ENCODE data around the gene WDR45B. TPM values are rescaled to one million over a fixed set of nuclear protein-coding genes. Genes with fewer than 3 reads are reported as not detected.
A peak's percentile ranks its signal among the peaks of the same experiment; 100 is the strongest.

The WDR45B gene
- total and polyA plus RNA-seq, 5 experiments from 2014 or later, result 22.5 to 75.0 (median 32.6) TPM

DNA sequence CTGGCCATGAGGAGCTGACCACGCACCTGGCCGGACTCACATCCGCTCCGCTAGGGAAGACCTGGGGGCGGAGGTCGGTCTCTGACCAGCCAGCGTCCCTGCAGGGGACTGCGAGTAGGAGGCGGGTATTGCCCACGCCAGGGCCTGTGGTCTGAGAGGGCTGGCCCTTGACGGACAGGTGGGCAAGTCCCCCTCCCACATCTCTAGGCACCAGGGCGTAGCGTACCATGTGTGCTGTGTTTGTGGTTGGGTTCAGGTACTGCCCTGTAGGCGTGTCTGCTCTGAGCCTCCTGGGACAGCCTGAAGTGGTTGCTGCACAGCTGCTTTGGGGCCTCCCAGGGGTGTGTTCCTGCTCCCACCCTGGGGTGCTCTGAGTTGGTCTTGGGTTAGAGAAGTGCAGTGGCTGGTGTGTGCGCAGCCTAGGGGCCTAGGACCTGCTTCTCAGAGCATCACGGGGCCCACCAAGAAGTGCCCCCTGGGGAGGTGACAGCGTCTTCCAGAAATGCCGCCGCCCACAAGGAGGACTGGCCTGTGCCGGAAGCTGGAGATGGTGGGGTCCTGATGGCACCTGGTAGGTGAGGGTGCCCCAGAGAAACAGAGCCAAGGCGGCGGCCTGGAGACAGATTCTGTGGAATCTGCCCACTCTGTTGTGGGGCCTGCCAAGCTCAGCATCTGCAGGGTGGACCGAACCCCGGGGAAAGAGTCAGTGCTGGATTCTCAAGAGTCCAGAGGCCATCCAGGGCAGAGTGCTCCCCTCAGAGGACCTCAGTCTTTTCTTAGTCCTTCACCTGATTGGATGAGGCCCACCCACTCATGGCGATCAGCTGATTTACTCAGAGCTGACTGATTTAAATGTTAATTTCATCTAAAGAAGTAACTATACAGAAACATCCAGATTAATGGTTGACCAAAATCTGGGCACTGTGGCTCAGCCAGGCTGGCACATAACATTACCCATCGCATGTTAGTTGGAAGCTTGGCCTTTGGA is 48.3 kb downstream of the WDR45B start:
- ATAC-seq, result no peak
- Mint-ChIP-seq H3K27ac (no peak overlapping the region), H3K4me1 (peaks cover 8 to 25% (median 12%) of the 10 kb centered on the region in 4 donors), H3K36me3 (peaks cover 0 to 44% (median 15%) of the 10 kb centered on the region in 3 donors), H3K27me3 (no peaks in the 10 kb centered on the region), H3K9me3 (no peaks in the 10 kb centered on the region), H3K4me3 (no peak overlapping the region)
- DNase-seq, result peak in 1 of 10 donors; percentile 24
- POLR2A ChIA-PET, result no interaction called here

DNA sequence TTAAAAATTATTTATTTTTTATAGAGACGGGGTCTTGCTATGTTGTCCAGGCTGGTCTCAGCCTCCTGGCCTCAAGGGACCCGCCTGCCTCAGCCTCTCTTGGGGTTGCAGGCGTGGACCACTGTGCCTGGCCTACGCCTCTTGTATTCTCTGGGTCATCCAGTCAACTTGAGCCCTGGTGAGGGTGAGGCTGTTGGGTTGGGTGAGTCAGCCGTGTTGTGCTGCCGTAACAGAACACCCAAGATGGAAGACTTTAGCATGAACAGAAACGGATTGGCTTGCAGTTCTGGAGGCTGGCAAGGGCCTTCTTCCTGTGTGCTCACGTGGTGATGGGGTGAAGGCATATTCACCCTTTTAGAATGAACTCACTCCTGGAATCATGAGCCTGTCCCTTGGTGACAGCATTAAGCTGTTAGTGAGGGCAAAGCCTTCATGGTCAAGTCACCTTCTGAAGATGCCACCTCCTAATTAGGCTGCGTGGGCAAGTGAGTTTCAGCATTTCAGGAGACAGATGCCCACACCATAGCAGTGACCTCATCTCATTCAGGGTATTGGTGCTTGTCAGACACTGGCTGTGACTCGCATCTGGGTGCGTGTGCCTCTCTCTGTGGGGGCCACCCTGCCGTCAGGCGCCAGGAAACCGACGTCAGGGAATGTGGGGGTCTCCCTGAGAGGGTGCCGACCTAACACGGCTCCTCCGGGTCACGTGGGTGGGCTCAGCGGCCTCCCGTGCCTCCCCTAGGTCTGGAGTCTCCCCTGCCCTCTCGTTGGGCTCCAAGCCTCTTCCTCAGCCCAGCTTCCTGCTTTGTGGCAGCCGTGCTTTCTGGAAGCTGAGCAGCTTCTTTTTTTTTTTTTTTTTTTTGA is 49.8 kb downstream of the WDR45B start:
- Mint-ChIP-seq H3K4me1 (peaks cover 11 to 29% (median 21%) of the 10 kb centered on the region in 4 donors), H3K36me3 (peaks cover 0 to 30% (median 10%) of the 10 kb centered on the region in 3 donors), H3K27ac (peak overlapping the region in 2 of 10 donors; percentile 9 to 48), H3K9me3 (no peaks in the 10 kb centered on the region), H3K27me3 (no peaks in the 10 kb centered on the region), H3K4me3 (no peak overlapping the region)
- ATAC-seq (no peak), DNase-seq (peak in 1 of 10 donors; percentile 37)
- POLR2A ChIA-PET, result no interaction called here

DNA sequence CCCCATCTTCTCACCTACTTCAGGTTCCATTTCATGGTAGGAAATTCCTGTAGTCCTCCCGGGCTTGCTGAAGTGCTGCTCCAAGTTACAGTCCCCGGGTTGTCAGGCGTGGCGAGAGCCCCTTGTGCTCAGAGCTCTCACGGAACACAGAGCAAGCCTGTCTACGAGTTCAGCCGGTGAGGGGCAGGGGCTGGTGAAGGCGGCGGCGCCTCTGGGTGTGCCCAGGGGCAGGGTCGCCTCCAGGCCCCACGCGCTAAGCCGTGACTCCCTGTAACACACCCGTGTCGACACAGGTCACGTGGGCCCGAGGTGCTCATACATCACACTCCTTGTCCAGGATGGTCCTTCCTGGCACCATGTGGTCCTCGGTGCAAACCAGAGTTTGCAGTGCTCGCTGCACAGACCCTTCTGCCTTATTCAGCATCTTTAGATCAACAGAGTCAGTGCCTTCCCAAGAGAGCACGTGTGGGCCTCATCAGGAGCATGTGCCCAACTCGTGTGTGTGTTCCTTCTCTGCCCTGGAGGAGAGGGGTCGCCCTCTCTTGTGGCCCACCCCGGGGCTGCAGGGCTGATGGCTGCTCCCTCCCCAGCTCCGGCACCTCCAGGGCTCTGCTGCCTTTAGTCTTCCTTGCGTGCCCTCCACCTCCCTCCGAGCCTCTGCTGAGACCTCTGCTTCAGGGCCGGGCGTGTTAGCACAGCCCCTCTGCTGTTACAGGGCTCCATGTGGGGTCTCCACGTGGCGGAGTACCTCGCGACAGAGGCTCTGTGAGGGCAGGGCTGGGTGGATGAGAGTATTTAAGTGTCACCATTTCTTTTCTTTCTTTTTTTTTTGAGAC is 51.2 kb downstream of the WDR45B start:
- H3K4me3 Mint-ChIP-seq, result no peak overlapping the region
- no peaks in the 10 kb centered on the region for H3K9me3 Mint-ChIP-seq
- H3K4me1 Mint-ChIP-seq, result peaks cover 16 to 35% (median 32%) of the 10 kb centered on the region in 4 donors
- ATAC-seq, result no peak
- H3K36me3 Mint-ChIP-seq, result peaks cover 0 to 19% (median 4%) of the 10 kb centered on the region in 3 donors
- H3K27me3 Mint-ChIP-seq, result no peaks in the 10 kb centered on the region
- peak overlapping the region in 2 of 10 donors; percentile 44 to 63 for H3K27ac Mint-ChIP-seq
- DNase-seq, result no peak
- POLR2A ChIA-PET, result interaction anchor here (0.6 kb wide), 1 partner anchor 592 kb away, joined by 3 read pairs; no protein-coding TSS in a partner anchor

DNA sequence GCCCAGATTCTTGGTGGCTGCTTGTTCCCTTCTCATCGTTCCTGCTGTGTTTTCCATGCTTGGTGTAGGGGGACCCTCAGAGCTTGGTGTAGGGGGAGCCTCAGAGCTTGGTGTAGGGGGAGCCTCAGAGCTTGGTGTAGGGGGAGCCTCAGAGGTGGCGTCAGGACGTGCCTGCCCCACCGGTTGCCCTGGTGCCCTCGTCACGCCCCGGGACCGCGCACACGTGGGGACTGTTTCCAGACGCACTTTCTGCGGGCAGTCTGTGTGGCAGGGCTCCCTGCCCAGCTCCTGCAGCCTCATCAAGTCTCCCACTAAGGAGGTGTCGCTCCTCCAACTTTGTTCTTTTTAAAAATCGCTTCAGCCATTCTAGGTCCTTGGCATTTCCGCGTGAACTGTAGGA is 51.9 kb downstream of the WDR45B start:
- Mint-ChIP-seq H3K27ac (peak overlapping the region in 2 of 10 donors; percentile 63 to 67), H3K36me3 (peaks cover 0 to 12% (median 0%) of the 10 kb centered on the region in 3 donors)

DNA sequence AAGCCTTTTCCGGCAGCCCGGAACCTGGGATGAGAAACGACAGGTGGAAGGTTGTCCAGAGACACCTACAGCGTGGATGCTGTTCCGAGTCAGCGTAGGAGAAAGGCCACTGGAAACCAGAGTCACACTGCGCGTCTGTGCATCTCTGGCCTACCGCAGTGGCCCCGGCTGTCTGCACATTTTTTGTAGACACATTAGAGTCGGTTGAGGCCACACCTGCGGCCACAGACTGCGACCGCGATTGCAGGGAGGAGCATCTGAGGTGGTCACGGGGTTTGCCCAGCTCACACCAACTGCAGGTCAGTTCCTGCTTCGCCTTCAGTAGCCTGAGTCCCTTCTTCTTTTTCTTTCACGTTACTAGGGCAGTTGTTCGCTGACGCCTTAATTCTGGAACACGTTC is 52.4 kb downstream of the WDR45B start:
- H3K4me3 Mint-ChIP-seq, result no peak overlapping the region
- peak in 1 of 10 donors; percentile 55 for DNase-seq
- POLR2A ChIA-PET, result interaction anchor here (0.6 kb wide), 1 partner anchor 194 kb away, joined by 4 read pairs; no protein-coding TSS in a partner anchor
- H3K27me3 Mint-ChIP-seq, result no peaks in the 10 kb centered on the region
- ATAC-seq, result no peak
- H3K4me1 Mint-ChIP-seq, result peaks cover 19 to 41% (median 39%) of the 10 kb centered on the region in 4 donors
- no peaks in the 10 kb centered on the region for H3K9me3 Mint-ChIP-seq
- H3K36me3 Mint-ChIP-seq, result peaks cover 0 to 8% (median 0%) of the 10 kb centered on the region in 3 donors
- H3K27ac Mint-ChIP-seq, result peak overlapping the region in 1 of 10 donors; percentile 43

More for the DNA sequence above, 51.9 kb downstream of the WDR45B start:
- POLR2A ChIA-PET, result no interaction called here
- H3K27me3 Mint-ChIP-seq, result no peaks in the 10 kb centered on the region
- H3K4me1 Mint-ChIP-seq, result peaks cover 19 to 41% (median 38%) of the 10 kb centered on the region in 4 donors
- DNase-seq (no peak), ATAC-seq (no peak)
- H3K4me3 Mint-ChIP-seq, result peak overlapping the region in 2 of 10 donors; percentile 8 to 24
- no peaks in the 10 kb centered on the region for H3K9me3 Mint-ChIP-seq

DNA sequence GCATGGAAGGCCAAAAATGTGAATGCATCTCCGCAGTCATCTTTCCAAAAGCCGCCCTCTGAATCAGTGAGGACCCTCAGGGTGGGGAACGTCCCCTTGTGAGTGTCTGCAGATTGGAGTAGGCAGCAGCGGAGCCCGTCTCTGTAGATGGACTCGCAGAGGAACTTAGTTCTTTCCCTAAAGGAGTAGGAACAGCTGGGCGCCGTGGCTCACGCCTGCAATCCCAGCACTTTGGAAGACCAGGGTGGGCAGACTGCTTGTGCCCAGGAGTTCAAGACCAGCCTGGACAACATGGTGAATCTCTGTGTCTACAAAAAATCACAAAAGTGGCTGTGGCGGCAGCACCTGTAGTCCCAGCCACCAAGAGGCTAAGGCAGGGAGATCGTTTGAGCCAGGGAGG is 53.7 kb downstream of the WDR45B start:
- peaks cover 19 to 41% (median 39%) of the 10 kb centered on the region in 4 donors for H3K4me1 Mint-ChIP-seq
- H3K9me3 Mint-ChIP-seq, result no peaks in the 10 kb centered on the region
- peak overlapping the region in 9 of 10 donors; percentile 73 to 97 (median 87) for H3K27ac Mint-ChIP-seq
- peaks cover 0 to 4% (median 0%) of the 10 kb centered on the region in 3 donors for H3K36me3 Mint-ChIP-seq
- H3K4me3 Mint-ChIP-seq, result peak overlapping the region; percentile 43 to 86 (median 66)
- ATAC-seq (no peak), DNase-seq (no peak)
- POLR2A ChIA-PET, result interaction anchor here (0.7 kb wide), 1 partner anchor 515 kb away, joined by 8 read pairs; no protein-coding TSS in a partner anchor
- no peaks in the 10 kb centered on the region for H3K27me3 Mint-ChIP-seq

DNA sequence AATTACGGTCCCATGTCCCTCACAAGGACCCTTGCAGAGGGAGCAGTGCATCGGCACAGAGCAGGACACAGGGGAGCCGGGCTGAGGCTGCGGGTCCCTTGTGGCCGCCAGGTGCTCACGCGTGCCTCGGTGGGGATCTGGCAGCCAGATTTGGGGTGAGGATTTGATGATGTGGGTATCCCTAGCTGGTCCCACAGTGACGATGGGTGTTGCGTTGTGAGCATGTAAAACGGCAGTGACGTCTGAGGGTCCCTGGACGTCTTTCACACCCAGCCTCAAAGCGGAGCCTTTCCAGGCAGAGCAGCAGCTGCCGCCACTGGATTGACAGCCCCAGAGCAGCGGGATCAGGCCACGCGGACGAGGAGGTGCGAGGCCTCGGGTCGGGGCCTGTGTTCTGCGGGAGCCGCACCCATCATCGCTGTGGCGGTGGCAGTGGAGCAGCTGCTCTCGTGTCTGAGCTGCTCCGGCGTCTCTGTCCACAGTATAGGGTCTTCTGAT is 54.6 kb downstream of the WDR45B start:
- H3K27me3 Mint-ChIP-seq, result no peaks in the 10 kb centered on the region
- H3K36me3 Mint-ChIP-seq, result no peaks in the 10 kb centered on the region
- POLR2A ChIA-PET, result interaction anchor here (0.6 to 1.3 kb wide), 3 partner anchors 74 to 514 kb away, joined by 3 to 8 read pairs (median 4); partner anchors contain the start of gene FOXK2
- H3K27ac Mint-ChIP-seq, result peak overlapping the region; percentile 66 to 97 (median 92)
- peak in 5 of 10 donors; percentile 12 to 37 (median 16) for DNase-seq
- H3K4me1 Mint-ChIP-seq, result peaks cover 19 to 41% (median 39%) of the 10 kb centered on the region in 4 donors
- H3K9me3 Mint-ChIP-seq, result no peaks in the 10 kb centered on the region
- ATAC-seq, result peak; percentile 29 to 33
- H3K4me3 Mint-ChIP-seq, result peak overlapping the region; percentile 44 to 86 (median 79)

DNA sequence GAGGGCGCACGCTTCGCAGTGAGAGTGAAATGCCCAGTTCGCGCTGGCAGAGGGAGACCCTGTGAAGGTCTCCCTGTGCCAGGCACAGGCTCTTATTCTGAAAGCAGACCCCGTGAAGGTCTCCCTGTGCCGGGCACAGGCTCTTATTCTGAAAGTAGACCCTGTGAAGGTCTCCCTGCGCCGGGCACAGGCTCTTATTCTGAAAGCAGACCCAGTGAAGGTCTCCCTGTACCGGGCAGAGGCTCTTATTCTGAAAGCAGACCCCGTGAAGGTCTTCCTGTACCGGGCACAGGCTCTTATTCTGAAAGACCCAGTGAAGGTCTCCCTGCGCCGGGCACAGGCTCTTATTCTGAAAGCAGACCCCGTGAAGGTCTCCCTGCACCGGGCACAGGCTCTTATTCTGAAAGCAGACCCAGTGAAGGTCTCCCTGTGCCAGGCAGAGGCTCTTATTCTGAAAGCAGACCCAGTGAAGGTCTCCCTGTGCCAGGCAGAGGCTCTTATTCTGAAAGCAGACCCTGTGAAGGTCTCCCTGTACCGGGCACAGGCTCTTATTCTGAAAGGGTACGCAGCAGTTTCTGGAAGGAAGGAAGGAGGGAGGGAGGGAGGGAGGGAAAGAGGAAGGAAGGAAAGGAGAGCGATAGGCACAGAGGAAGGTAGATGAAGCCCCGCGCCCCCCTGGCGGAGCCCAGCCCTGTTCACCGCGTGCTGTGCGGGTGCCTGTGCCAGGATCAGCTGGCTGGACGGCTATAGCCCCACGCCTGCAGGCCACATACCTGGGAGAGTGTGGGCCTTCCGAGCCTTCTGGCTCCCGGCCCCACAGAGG is 55.3 kb downstream of the WDR45B start:
- POLR2A ChIA-PET, result interaction anchor here (0.6 to 1.3 kb wide), 4 partner anchors 24 to 135 kb away, joined by 3 to 4 read pairs (median 3); partner anchors contain the start of gene FOXK2
- peak overlapping the region; percentile 85 to 97 (median 92) for H3K27ac Mint-ChIP-seq
- DNase-seq (peak in 9 of 10 donors; percentile 53 to 87 (median 73)), ATAC-seq (peak; percentile 43 to 56)
- peak overlapping the region; percentile 44 to 86 (median 79) for H3K4me3 Mint-ChIP-seq
- H3K27me3 Mint-ChIP-seq, result no peaks in the 10 kb centered on the region
- peaks cover 0 to 5% (median 0%) of the 10 kb centered on the region in 3 donors for H3K36me3 Mint-ChIP-seq
- peaks cover 19 to 41% (median 39%) of the 10 kb centered on the region in 4 donors for H3K4me1 Mint-ChIP-seq
- H3K9me3 Mint-ChIP-seq, result no peaks in the 10 kb centered on the region

DNA sequence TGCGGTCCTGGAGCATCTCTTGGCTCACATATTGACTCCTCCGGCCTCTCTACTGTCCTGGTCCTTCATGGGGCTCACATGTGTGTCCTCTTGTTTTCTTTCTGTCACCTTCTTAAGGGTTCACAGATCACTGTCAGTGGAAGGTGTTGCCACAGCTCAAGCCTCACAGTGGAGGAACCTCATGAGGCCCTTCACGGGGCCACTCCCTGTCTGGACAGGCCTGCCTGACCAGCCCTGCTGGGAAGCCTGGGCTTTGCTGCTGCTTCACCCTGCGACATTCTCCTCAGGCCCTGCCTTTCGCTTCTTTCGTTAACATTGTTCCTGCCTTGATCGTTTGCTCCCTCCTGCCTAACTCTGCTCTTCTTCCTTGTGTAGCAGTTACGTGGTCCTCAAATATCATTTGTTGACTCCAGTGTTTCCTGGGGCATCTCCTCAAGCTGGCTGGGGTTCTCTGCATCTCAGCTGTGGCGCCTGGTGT is 55.9 kb downstream of the WDR45B start:
- POLR2A ChIA-PET, result interaction anchor here (0.6 to 1.0 kb wide), 2 partner anchors 25 to 33 kb away, joined by 3 read pairs; no protein-coding TSS in a partner anchor
- no peaks in the 10 kb centered on the region for H3K9me3 Mint-ChIP-seq
- H3K36me3 Mint-ChIP-seq, result peaks cover 0 to 11% (median under 1%) of the 10 kb centered on the region in 3 donors
- peak in 1 of 2 donors; percentile 23 for ATAC-seq
- peak overlapping the region; percentile 85 to 97 (median 92) for H3K27ac Mint-ChIP-seq
- DNase-seq, result peak in 2 of 10 donors; percentile 7
- H3K27me3 Mint-ChIP-seq, result no peaks in the 10 kb centered on the region
- peak overlapping the region; percentile 44 to 86 (median 79) for H3K4me3 Mint-ChIP-seq
- H3K4me1 Mint-ChIP-seq, result peaks cover 19 to 41% (median 39%) of the 10 kb centered on the region in 4 donors

DNA sequence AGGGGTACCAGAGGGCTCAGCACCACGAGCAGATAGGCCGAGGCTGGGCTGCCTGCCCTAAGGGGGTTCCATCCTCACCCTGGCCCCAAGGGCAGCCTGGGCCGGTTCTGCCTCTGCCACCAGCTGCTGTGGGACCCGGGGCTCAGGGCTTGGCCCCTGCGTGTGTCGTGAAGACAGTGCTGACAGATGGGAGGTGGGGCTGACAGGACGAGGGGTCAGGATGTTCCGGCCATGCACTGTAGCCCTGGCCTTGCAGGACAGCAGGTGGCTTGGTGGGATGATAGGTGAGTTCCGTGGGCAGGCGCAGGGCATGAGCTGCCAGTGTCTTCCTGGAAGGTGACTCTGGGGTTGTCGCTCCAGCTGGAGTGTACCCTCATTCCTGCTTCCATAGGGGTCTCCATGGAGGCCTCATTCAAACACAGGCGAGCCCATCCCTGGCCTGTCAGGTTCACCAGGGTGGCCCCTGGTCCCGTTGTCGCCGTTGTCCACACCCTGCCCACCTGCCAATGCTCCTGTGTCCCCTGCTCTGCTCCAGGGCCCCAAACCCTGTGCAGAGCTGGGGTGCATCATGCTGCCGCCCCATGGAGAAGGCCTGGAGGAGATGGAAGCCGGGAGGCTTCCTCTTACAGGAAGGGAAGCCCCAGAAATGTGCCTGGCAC is 57.2 kb downstream of the WDR45B start:
- Mint-ChIP-seq H3K27ac (peak overlapping the region; percentile 84 to 97 (median 90)), H3K4me1 (peaks cover 19 to 43% (median 38%) of the 10 kb centered on the region in 4 donors), H3K9me3 (no peaks in the 10 kb centered on the region), H3K4me3 (no peak overlapping the region), H3K36me3 (peaks cover 0 to 21% (median 5%) of the 10 kb centered on the region in 3 donors), H3K27me3 (no peaks in the 10 kb centered on the region)
- DNase-seq (peak in 1 of 10 donors; percentile 8), ATAC-seq (no peak)
- POLR2A ChIA-PET, result interaction anchor here (0.6 kb wide), 1 partner anchor 32 kb away, joined by 3 read pairs; no protein-coding TSS in a partner anchor

Data from naive thymus-derived CD8-positive, alpha-beta T cell (primary cell).